ENCODE measurements around the gene CSTA.

DNA sequence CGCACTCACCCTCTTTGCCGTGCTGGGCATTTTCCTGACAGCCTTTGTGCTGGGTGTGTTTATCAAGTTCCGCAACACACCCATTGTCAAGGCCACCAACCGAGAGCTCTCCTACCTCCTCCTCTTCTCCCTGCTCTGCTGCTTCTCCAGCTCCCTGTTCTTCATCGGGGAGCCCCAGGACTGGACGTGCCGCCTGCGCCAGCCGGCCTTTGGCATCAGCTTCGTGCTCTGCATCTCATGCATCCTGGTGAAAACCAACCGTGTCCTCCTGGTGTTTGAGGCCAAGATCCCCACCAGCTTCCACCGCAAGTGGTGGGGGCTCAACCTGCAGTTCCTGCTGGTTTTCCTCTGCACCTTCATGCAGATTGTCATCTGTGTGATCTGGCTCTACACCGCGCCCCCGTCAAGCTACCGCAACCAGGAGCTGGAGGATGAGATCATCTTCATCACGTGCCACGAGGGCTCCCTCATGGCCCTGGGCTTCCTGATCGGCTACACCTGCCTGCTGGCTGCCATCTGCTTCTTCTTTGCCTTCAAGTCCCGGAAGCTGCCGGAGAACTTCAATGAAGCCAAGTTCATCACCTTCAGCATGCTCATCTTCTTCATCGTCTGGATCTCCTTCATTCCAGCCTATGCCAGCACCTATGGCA, 41.1 kb upstream of the CSTA start:
- TF ChIP-seq, protein P1, sequence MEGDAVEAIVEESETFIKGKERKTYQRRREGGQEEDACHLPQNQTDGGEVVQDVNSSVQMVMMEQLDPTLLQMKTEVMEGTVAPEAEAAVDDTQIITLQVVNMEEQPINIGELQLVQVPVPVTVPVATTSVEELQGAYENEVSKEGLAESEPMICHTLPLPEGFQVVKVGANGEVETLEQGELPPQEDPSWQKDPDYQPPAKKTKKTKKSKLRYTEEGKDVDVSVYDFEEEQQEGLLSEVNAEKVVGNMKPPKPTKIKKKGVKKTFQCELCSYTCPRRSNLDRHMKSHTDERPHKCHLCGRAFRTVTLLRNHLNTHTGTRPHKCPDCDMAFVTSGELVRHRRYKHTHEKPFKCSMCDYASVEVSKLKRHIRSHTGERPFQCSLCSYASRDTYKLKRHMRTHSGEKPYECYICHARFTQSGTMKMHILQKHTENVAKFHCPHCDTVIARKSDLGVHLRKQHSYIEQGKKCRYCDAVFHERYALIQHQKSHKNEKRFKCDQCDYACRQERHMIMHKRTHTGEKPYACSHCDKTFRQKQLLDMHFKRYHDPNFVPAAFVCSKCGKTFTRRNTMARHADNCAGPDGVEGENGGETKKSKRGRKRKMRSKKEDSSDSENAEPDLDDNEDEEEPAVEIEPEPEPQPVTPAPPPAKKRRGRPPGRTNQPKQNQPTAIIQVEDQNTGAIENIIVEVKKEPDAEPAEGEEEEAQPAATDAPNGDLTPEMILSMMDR (IDR thresholded peaks at IDR 0.05), result no peak
- no peak for TF ChIP-seq POLR2A (IDR thresholded peaks at IDR 0.05)
